K562 (cell line): ENCODE results near the gene TJP3. TPM values are rescaled to one million over a fixed set of nuclear protein-coding genes. Genes with fewer than 3 reads are reported as not detected.

ENCODE experiments used
- ATF2 ChIP-seq: sonication (generic); formaldehyde crosslinking; IDR thresholded peaks from 2 replicates; pipeline ENCODE4 v1.8.1; 2022; ENCODE audit warnings: missing genetic modification reagents
- BCLAF1 ChIP-seq, 2 experiments: fragments of 450-650 bp in 1 of 2; IDR thresholded peaks; 2 replicates each; pipeline ENCODE4 v1.6.1; 2011 to 2017; ENCODE audit warnings: low read depth in 2 of 2, antibody characterized with exemption in 1 of 2, borderline replicate concordance in 1 of 2, low read length in 1 of 2, mild to moderate bottlenecking in 1 of 2, mixed read lengths in 1 of 2; ENCODE audit not compliant: control insufficient read depth in 1 of 2
- BMI1 ChIP-seq: fragments of 150-350 bp; IDR thresholded peaks from 2 replicates; pipeline ENCODE4 v1.6.1; 2014; ENCODE audit warnings: low read length
- CBX1 ChIP-seq: sonication (generic); IDR thresholded peaks from 2 replicates; pipeline ENCODE4 v1.6.1; 2016; ENCODE audit warnings: antibody characterized with exemption, low read depth, mild to moderate bottlenecking
- CREBBP ChIP-seq: IDR thresholded peaks from one replicate; pipeline ENCODE4 v1.6.1; 2012; ENCODE audit warnings: low read depth, mild to moderate bottlenecking, control low read depth, inconsistent platforms, low read length
- DACH1 ChIP-seq: fragments of 450-650 bp; IDR thresholded peaks from 2 replicates; pipeline ENCODE4 v1.6.1; 2018; ENCODE audit not compliant: partially characterized antibody
- HDAC1 ChIP-seq, 2 experiments: fragments of 450-650 bp; IDR thresholded peaks; 2 replicates each; pipeline ENCODE4 v1.6.1; 2016 to 2017; ENCODE audit warnings: inconsistent platforms in 1 of 2, mild to moderate bottlenecking in 1 of 2, moderate library complexity in 1 of 2
- JUN ChIP-seq, 2 experiments: sonication (generic) in 1 of 2; formaldehyde crosslinking in 1 of 2; IDR thresholded peaks; 2 replicates each; pipeline versions ENCODE4 v1.6.1 to v1.8.0; 2012 to 2022; ENCODE audit warnings: borderline replicate concordance in 2 of 2, mild to moderate bottlenecking in 2 of 2, improper control_type of control experiment in 1 of 2, low read depth in 1 of 2, low read length in 1 of 2, missing genetic modification reagents in 1 of 2
- KAT7 ChIP-seq: sonication (generic); formaldehyde crosslinking; IDR thresholded peaks from 2 replicates; pipeline ENCODE4 v1.8.0; 2022; ENCODE audit warnings: missing genetic modification reagents, mild to moderate bottlenecking, borderline replicate concordance
- KDM1A ChIP-seq, 2 experiments: fragments of 450-650 bp; IDR thresholded peaks; 2 replicates each; pipeline ENCODE4 v1.6.1; 2016; ENCODE audit warnings: mild to moderate bottlenecking in 2 of 2
- MAFF ChIP-seq: IDR thresholded peaks from 2 replicates; pipeline ENCODE4 v1.6.1; 2012; ENCODE audit warnings: low read length, improper control_type of control experiment
- MCM3 ChIP-seq: fragments of 450-650 bp; IDR thresholded peaks from 2 replicates; pipeline ENCODE4 v1.6.1; 2016
- NFATC3 ChIP-seq: fragments of 450-650 bp; IDR thresholded peaks from 2 replicates; pipeline ENCODE4 v1.6.1; 2017; ENCODE audit warnings: mild to moderate bottlenecking
- NFYB ChIP-seq: IDR thresholded peaks from 2 replicates; pipeline ENCODE4 v1.6.1; 2011; ENCODE audit warnings: mild to moderate bottlenecking, moderate library complexity; ENCODE audit not compliant: insufficient read length; ENCODE audit errors: extremely low read depth
- OTX1 ChIP-seq: fragments of 450-650 bp; formaldehyde crosslinking; IDR thresholded peaks from 2 replicates; pipeline ENCODE4 v1.4.0; 2022; ENCODE audit warnings: mild to moderate bottlenecking
- SMARCE1 ChIP-seq: fragments of 450-650 bp; IDR thresholded peaks from 2 replicates; pipeline ENCODE4 v1.7.1; 2016; ENCODE audit warnings: mild to moderate bottlenecking
- TAF1 ChIP-seq: IDR thresholded peaks from 2 replicates; pipeline ENCODE4 v1.6.1; 2011; ENCODE audit warnings: mild to moderate bottlenecking, low read length, moderate library complexity; ENCODE audit not compliant: insufficient read depth, control insufficient read depth, severe bottlenecking; ENCODE audit errors: extremely low read depth
- TCF15 ChIP-seq: fragments of 250-450 bp; sonication (Bioruptor Pico); IDR thresholded peaks from 2 replicates; pipeline ENCODE4 v1.8.0; 2022; ENCODE audit warnings: moderate library complexity, mild to moderate bottlenecking, inconsistent platforms
- TOE1 ChIP-seq, 2 experiments: fragments of 450-650 bp in 1 of 2; sonication (generic) in 1 of 2; formaldehyde crosslinking in 1 of 2; IDR thresholded peaks; 2 replicates each; pipeline versions ENCODE4 v1.7.1 to v1.8.0; 2016 to 2022; ENCODE audit warnings: borderline replicate concordance in 2 of 2, mild to moderate bottlenecking in 2 of 2, antibody characterized with exemption in 1 of 2, inconsistent platforms in 1 of 2, low read depth in 1 of 2, missing genetic modification reagents in 1 of 2, moderate library complexity in 1 of 2
- ZBTB26 ChIP-seq: fragments of 450-650 bp; formaldehyde crosslinking; IDR thresholded peaks from 2 replicates; pipeline ENCODE4 v1.4.0; 2022; ENCODE audit warnings: missing genetic modification characterization
- ZFP30 ChIP-seq: fragments of 250-450 bp; sonication (Bioruptor Pico); IDR thresholded peaks from 2 replicates; pipeline ENCODE4 v1.8.0; 2022; ENCODE audit warnings: moderate library complexity, mild to moderate bottlenecking, inconsistent platforms, borderline replicate concordance
- ZNF77 ChIP-seq: fragments of 250-450 bp; sonication (Bioruptor Pico); IDR thresholded peaks from 2 replicates; pipeline ENCODE4 v1.5.0; 2020
- ZSCAN29 ChIP-seq: fragments of 450-650 bp; IDR thresholded peaks from 2 replicates; pipeline ENCODE4 v1.6.1; 2017
- polyA plus RNA-seq, 8 experiments: library from polyadenylated mRNA; depleted of rRNA in 4 of 8; stranded (reverse) in 5 of 8; unstranded in 3 of 8; fragments of >200 nt; fragmentation: Nextera tagmentation in 2 of 8; fragmentation: Illumina TruSeq in 1 of 8; extraction: Ambion mirVana in 2 of 8; extraction: Trizol in 1 of 8; gene quantifications; 2 replicates each; pipeline versions ENCODE4 v1.2.1 to v1.2.3, GENCODE V29; 2011 to 2014; ENCODE audit warnings: inconsistent platforms in 1 of 8, missing spikeins in 1 of 8
- total RNA-seq, 7 experiments: library from RNA; depleted of rRNA in 6 of 7; stranded (reverse); fragments of >200 nt in 6 of 7; fragmentation: Illumina TruSeq in 2 of 7; extraction: Trizol in 2 of 7; gene quantifications; 2 replicates each; pipeline versions ENCODE4 v1.2.1 to v1.2.3, GENCODE V29; 2011 to 2021; ENCODE audit warnings: low replicate concordance in 1 of 7

Gene TJP3
- total and polyA plus RNA-seq, 9 of the 15 experiments (the other 6 are each of a cell fraction or from before 2014, with no cell fraction given), result 0.11 to 2.4 (median 0.57) TPM; not detected in 1

GRCh38 chr19:3776479-3777040 is 68.4 kb downstream of the TJP3 start (continued):
- no peak for TF ChIP-seq TOE1 (IDR thresholded peaks at IDR 0.05; ENCODE audit: borderline replicate concordance)
- no peak for TF ChIP-seq TOE1 (CRISPR knock-in tag; IDR thresholded peaks at IDR 0.05; ENCODE audit: borderline replicate concordance, low read depth)
- no peak for TF ChIP-seq TCF15
- no peak for TF ChIP-seq TAF1
- no peak for TF ChIP-seq CBX1
- no peak for TF ChIP-seq ZFP30 (CRISPR knock-in tag)
- no peak for TF ChIP-seq ATF2
- TF ChIP-seq HDAC1 (IDR thresholded peaks at IDR 0.05), result peak in 1 of 2 experiments; percentile 53; a peak in 1 of 4 replicates
- no peak for TF ChIP-seq CREBBP
- TF ChIP-seq SMARCE1, result no peak
- TF ChIP-seq BCLAF1 (IDR thresholded peaks at IDR 0.05; ENCODE audit: borderline replicate concordance in 1 of 2, control insufficient read depth in 1 of 2, low read depth in 2 of 2, low read length in 1 of 2), result peak in 1 of 2 experiments; percentile 86; a peak in 2 of 4 replicates
- peak; percentile 62; the same call in 1 of the 2 replicates for TF ChIP-seq MCM3
- TF ChIP-seq BMI1, result no peak
- peak; percentile 58; the same call in 1 of the 2 replicates for TF ChIP-seq OTX1 (CRISPR knock-in tag)
- TF ChIP-seq NFATC3, result no peak
- TF ChIP-seq KDM1A (IDR thresholded peaks at IDR 0.05), result peak; percentile 36 to 66; a peak in 3 of 4 replicates
- no peak for TF ChIP-seq ZSCAN29
- no peak for TF ChIP-seq KAT7 (CRISPR knock-in tag)
- TF ChIP-seq JUN (IDR thresholded peaks at IDR 0.05; ENCODE audit: borderline replicate concordance, low read depth, low read length), result no peak
- no peak for TF ChIP-seq JUN (CRISPR knock-in tag; IDR thresholded peaks at IDR 0.05; ENCODE audit: borderline replicate concordance)
- TF ChIP-seq NFYB, result peak; percentile 6
- no peak for TF ChIP-seq MAFF
- TF ChIP-seq ZBTB26, result peak; percentile 85; the same call in 1 of the 2 replicates
- TF ChIP-seq ZNF77 (CRISPR knock-in tag), result no peak
- no peak for TF ChIP-seq DACH1
- TF ChIP-seq, all 486 proteins: peak for 19
